KBM-7 (cell line): ENCODE results near the gene PNPO.

ENCODE experiments used
- DNase-seq: peaks from one replicate; pipeline ENCODE4 v3.0.0-alpha.2; 2015
- in situ Hi-C: fragments of 300-500 bp; cut with MboI; formaldehyde crosslinking; loops from 2 replicates; pipeline ENCODE4 v1.14.3; 2020; ENCODE audit warnings: low sequenced_read_pairs, low pct_unique_long_range_greater_than_20kb, mixed read lengths

The PNPO gene

DNA sequence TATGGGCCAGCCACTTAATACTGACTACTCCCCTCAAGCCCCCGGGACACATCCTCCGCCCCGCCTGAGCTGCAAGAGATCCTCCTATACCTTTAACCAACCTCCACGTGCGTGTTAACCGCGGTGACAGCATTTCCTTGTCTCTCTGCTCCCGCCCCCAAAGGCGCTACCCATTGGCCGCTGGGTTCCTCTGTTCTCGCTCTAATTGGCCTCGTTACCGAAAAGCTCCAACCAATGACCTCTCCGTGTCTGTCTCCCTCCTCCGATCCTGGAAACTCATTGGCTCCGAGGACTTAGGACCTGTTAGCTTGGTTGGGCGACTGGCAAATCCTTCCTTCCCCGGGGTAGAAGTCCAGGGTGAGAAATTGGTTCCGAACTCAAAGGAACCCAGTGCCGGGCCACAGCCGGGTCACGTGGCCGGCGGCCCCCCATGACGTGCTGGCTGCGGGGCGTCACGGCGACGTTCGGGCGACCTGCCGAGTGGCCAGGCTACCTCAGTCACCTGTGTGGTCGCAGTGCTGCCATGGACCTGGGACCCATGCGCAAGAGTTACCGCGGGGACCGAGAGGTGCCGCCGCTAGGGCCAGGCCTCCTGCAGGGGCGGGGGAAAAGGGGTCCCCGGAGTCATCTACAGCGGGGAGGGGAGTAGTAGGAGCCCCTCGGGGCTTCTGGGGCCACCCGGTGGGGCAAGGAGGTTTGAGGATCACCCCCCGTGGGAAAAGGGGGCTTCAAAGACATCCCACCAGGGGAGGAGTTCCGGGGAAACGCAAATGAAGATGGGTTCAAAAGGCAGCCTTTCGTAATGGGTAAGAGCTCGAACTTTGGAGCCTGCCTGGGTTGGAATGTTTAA lies at the start of gene PNPO:
TSS of gene PNPO (plus strand) at position 326 of the 850 bp plus-strand sequence. CDS start at position 431, 105 bp downstream.
- in situ Hi-C loops = loop anchor here (10.0 kb wide), 1 partner anchor 47 kb away; the partner anchor contains the start of gene SP2

DNA sequence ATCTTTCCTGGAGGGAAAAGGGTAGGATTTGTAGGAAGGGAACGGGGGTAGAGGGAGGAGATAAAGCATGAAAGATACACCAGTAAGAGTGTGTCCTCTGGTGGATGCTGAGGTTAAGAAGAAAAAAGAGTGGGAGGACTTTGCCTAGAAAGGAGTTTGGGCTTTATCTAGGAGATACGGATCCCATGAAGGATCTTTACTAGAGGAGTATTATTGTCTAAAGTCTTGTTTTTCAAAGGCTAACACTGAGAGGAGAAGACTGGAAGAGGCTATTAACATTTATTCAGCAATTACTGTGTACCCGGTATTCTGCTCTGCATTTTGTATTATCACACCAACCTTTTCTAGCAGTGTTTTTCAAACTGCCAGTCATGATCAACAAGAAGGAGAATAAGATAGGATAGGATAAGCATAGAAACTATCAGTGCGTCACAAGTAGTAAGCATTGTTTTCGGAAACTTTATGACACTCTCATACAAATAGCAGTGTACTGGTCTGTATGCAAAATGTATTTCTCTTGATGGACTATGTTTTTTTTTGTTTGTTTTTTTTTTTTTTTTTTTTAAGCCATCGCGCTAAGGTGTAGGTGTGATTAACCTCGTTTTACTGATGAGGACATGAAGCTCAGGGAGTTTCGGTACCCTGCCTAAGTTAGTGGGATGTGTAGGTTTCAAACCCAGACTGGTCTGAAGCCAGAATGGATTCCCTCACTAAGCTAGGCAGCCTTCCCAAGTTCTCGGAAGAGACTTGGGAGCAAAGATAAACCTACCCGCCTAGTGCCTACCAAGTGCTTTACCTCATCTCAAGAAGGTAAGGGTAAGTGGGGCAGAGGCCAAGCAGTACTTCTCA lies 46.6 kb upstream of the PNPO start:
- in situ Hi-C loops = loop anchor here (10.0 kb wide), 2 partner anchors 50 kb away; partner anchors contain the start of genes PNPO and SCRN2
- no peak for DNase-seq

More for the DNA sequence above, at the start of gene PNPO:
- peak; percentile 98 for DNase-seq

DNA sequence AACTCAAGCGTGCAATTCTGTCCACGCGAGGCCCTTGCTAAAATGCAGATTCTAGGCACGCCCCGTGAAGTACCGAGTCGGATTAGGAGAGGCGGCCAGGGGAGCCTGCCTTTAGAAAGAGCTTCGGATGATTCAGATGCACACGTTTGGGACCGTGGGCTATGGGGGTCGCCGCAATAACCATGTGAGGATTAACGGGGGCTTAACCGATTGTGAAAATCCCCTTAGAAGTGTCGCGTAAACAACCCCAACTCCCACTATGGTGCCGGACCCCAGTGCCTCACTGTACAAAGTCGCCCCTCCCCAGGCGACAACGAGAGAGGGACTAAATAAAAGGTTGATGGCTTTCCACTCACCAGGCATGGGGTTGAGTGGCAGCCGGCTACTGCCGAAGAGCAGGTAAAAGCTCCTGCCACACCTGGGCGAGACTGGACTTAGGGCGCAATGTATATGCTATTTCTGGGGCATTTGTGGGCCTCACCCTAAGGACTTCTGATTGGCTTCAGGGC lies 46.0 kb upstream of the PNPO start:
- in situ Hi-C loops = loop anchor here (10.0 kb wide), 2 partner anchors 49 to 51 kb away; partner anchors contain the start of genes PNPO and SCRN2
- DNase-seq = no peak

DNA sequence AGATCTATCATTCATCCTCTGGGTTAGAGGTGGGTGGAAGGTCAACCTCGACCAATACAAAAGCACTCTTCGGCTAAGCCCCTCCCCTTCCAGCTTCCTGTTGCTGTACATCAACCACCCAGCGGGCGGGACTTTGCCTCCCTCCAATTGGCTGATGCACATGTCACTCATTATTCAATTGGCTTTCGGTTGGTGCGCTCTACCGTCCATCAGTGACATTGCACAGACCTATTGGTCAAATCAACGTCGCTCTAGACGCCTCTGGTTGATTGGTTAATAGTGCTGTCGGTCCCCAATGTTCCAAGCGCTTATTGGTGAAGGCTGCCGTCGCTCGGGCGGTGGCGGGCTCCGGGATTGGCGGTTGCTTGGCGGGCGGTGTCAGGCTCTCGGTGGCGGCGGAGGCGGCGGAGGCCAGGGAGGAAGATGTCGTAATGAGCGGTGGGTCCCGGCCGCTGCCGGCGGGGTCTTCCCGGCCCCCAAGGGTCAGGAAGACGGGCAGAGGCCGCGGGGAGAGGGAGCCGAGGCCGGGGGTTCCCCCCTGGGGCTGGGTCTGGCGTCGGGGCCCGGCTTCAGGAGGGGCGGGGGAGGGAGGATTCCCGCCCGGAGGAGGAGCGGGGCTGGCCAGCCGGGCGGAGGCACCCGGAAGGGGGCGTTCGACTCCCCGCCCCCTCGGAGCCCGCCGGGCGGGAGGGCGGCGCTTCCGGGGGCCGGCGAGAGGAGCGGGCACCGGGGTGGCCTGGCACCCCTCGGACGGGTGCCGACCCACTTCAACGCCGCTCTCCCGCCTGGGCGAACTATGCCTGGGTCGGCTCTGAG lies 45.3 kb upstream of the PNPO start, which contains the start of gene SP2:
TSS of gene SP2 (plus strand) at position 381 of the 816 bp plus-strand sequence. CDS start at position 432, 51 bp downstream.
- peak; percentile 100 for DNase-seq
- in situ Hi-C loops = loop anchor here (10.0 kb wide), 2 partner anchors 49 to 51 kb away; partner anchors contain the start of genes PNPO and SCRN2

GRCh38 chr17:47896672-47897490 lies 44.5 kb upstream of the PNPO start:
- DNase-seq = peak; percentile 9
- in situ Hi-C loops = loop anchor here (10.0 kb wide), 2 partner anchors 48 to 52 kb away; partner anchors contain the start of genes PNPO and SCRN2

DNA sequence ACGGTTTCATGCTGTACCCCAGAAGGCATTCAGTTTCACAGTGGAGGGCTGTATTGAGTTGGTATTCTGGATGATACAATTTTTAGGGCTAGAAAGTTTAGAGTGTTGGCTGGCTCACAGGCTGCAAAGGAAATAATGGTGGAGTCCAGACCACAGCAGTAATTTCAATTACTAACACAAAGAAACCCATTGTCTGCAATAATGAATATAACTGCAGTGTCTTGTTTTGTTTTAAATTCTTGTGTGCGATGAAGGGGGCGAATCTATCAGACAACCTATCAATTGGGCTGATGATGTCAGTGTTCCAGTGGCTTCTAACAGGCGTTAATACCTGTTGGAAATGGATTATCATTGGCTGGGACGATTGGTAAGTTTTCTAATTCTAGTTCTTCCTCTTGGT lies 43.8 kb upstream of the PNPO start:
- no peak for DNase-seq
- in situ Hi-C loops = loop anchor here (10.0 kb wide), 2 partner anchors 47 to 53 kb away; partner anchors contain the start of genes PNPO and SCRN2

DNA sequence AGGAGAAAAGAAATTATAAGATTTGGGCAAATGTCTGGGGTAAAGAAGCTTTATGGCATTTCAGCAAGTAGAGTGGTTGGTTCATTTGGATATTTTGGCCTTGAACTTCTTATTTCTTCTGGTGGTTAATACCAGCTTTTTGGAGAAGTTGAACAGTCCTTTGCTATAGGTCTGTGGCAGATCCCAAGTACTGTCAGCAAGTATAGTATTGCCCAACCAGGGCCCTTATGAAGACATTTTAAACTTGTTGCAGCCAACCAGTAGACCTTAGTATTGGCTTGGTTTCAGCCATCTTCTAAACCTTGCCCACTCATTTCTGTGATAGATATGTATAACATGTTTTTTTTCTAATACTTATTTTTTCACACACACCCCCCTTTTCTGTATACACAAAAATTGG lies 43.1 kb upstream of the PNPO start:
- in situ Hi-C loops = loop anchor here (10.0 kb wide), 2 partner anchors 47 to 53 kb away; partner anchors contain the start of genes PNPO and SCRN2

GRCh38 chr17:47899643-47900042 lies 41.7 kb upstream of the PNPO start:
- in situ Hi-C loops = loop anchor here (10.0 kb wide), 2 partner anchors 45 to 55 kb away; partner anchors contain the start of genes PNPO and SCRN2
- DNase-seq = no peak

More for the DNA sequence above, 43.1 kb upstream of the PNPO start:
- DNase-seq = peak; percentile 12

DNA sequence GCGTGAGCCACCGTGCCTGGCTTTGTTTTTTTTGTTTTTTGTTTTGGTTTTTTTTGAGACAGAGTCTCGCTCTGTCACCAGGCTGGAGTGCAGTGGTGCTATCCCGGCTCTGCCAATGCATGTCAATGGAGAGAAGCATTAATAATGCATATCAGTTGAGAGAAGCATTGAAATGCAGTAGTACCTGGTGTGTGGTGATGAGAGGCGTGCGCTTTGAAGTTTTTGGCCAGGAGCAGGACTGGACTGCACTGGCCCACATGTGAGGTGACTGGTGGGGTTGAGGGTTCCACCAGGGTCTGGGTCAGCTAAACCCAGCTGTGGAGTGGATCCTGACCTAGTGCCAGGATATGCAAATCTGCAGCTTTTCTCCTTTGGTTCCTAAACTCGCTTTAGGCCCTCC lies 39.9 kb upstream of the PNPO start:
- in situ Hi-C loops = no loop called here
- DNase-seq = no peak

DNA sequence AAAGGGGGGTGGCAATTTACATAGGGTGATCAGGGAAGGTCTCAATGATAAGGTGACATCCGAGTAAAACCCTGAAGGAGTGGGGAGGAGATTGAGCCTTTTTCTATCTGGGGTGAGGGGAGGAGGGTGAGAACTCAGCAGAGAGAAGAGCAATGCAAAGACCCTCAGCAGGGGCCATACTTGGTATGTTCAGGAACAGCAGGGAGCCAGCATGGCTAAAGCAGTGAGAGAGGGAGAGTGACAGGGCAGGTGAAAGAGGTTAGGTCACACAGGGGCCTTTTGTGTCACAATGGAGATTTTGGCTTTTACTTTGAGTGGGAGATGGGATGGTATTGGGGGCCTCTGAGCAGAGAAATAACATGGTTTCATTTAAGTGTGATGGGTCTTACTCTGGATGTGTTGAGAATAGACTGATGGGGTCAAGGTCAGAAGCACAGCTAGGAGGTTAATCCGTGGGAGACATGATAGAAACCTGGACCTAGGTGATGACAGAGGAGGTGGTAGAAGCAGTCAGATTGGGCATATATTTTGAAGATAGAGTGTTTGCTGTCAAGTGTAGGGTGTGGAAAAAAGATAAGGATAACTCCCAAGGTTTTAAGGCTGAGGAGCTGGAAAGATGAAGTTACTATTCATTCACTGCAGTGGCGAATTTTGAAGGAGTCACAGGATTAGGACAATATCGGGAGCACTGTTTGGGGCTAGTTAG lies 39.2 kb upstream of the PNPO start:
- in situ Hi-C loops = no loop called here
- DNase-seq = no peak

DNA sequence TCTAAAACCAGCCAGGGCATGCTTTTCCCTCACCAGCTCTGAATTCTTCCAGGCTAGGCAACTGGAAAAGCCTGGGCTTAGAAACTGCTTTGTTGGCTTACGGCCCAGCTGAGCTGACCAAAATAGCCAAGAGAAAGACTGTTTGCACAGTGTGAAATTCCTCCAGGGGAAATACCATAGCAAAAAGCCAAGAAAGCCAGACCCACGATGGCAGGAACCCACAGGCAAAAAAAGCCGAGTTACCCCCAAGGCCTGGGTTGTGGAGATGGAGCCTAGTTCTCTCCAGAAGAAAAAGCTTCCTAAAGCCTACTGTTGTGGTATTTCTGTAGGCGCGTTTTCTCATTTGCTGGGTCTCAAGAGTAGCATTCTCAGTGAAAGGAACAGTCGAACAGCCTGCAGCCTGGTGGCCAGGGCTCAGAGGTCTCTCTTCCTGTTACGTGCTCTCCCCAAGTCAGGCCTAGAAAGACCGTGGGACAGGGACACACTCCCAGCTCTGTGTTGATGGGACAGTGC lies 36.1 kb upstream of the PNPO start:
- in situ Hi-C loops = no loop called here
- DNase-seq = no peak

- no peak for DNase-seq
- in situ Hi-C loops = no loop called here
These were observed 34.9 kb upstream of the PNPO start for GRCh38 chr17:47906443-47906842.

DNA sequence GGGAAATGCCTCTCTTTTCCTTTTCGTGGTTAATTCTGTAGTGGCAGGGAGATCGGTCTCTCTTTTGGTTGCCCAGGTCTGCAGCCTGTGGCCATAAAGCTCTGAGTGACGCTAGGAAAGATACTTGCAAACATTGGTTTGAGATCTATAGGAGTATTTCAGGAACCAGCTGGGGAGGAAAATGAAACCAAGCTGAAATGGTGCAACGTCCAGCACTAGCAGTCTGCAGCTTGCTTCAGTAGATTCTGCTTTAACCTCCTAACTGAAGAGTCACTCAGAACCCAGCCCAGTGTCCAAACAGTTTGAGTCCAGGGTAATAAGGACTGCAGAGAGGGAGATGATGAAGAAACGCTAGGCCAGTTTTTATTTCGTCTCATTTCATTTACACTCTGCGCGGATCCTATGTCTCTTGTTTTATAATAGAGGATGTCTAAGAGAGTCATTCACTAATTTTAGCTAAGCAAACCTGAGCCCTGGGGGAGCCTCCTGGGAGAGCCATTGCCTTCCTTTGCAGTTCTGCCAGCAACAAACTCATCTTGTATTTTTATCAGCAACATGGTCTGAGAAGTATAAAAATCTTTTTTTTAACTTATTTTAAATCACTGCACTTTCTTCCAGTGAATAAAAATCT lies 33.3 kb upstream of the PNPO start:
- DNase-seq = peak; percentile 35
- in situ Hi-C loops = no loop called here

- in situ Hi-C loops = no loop called here
- no peak for DNase-seq
These were observed 28.3 kb upstream of the PNPO start for GRCh38 chr17:47913050-47913449.

- no peak for DNase-seq
- in situ Hi-C loops = no loop called here
These were observed 26.9 kb upstream of the PNPO start for GRCh38 chr17:47914306-47914948.
